ENCODE data around the gene TMED8. TPM values are rescaled to one million over a fixed set of nuclear protein-coding genes. Genes with fewer than 3 reads are reported as not detected.

TMED8 gene
- total RNA-seq, 1 donor from 2014 or later, result 8.6 TPM

DNA sequence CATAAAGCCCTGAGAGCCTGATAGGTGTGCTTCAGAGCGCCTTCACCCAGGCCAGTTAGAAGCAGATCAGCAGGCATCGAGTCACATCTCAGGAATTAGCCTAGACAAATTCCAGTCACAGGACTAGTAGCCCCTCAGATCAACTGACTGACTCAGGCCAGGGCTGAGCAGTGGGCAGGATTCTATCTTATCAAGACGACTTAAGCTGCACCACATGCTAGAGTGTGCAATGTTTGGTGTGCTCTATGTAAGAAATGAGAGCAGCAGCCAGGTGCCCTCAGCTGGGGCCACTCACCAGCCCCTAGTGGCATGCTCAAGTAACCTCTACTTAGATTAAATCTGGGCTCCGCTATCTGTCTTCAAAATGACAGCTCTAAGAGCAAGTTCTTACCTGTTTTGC lies 86.2 kb downstream of the TMED8 start:
- Histone ChIP-seq H3K4me3 (no peak overlapping the region), H3K36me3 (peaks cover 0 to 51% of the 10 kb centered on the region in 2 donors), H3K27ac (no peak overlapping the region), H3K27me3 (no peaks in the 10 kb centered on the region), H3K4me1 (no peaks in the 10 kb centered on the region), H3K9me3 (no peaks in the 10 kb centered on the region)
- intact Hi-C loops (cut with DNase I), result no loop called here
- TF ChIP-seq, protein P1, sequence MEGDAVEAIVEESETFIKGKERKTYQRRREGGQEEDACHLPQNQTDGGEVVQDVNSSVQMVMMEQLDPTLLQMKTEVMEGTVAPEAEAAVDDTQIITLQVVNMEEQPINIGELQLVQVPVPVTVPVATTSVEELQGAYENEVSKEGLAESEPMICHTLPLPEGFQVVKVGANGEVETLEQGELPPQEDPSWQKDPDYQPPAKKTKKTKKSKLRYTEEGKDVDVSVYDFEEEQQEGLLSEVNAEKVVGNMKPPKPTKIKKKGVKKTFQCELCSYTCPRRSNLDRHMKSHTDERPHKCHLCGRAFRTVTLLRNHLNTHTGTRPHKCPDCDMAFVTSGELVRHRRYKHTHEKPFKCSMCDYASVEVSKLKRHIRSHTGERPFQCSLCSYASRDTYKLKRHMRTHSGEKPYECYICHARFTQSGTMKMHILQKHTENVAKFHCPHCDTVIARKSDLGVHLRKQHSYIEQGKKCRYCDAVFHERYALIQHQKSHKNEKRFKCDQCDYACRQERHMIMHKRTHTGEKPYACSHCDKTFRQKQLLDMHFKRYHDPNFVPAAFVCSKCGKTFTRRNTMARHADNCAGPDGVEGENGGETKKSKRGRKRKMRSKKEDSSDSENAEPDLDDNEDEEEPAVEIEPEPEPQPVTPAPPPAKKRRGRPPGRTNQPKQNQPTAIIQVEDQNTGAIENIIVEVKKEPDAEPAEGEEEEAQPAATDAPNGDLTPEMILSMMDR (IDR thresholded peaks at IDR 0.05), result no peak
- TF ChIP-seq POLR2AphosphoS5 (IDR thresholded peaks at IDR 0.05; ENCODE audit: insufficient read depth in 1 of 2, low read depth in 1 of 2) (no peak), POLR2A (IDR thresholded peaks at IDR 0.05) (no peak)
- no peak for DNase-seq (ENCODE audit: extremely low spot score in 2 of 2)

DNA sequence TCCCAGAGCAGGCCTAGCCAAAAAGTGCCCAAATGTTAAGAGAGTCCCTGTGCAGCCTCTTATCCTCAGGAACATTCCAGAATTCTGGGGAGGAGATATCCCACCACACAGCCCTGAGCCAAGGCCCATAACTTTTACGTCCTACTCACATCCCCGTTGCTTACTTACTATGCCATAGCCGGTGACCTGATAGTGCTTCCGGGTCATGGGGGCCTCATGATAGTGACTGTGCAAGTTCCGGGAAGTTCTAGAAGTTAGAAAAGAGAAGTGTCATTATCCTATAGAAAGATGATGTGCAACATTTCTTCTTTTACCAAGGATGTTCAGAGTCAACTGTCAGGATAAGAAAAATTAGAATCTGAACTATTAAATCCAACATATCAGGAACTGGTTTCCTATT lies 90.3 kb downstream of the TMED8 start:
- Histone ChIP-seq H3K9me3 (no peaks in the 10 kb centered on the region), H3K27ac (no peak overlapping the region), H3K4me3 (no peak overlapping the region), H3K36me3 (peaks cover 0 to 70% of the 10 kb centered on the region in 2 donors), H3K27me3 (no peaks in the 10 kb centered on the region), H3K4me1 (no peaks in the 10 kb centered on the region)
- intact Hi-C loops (cut with DNase I), result no loop called here
- TF ChIP-seq POLR2AphosphoS5 (IDR thresholded peaks at IDR 0.05; ENCODE audit: insufficient read depth in 1 of 2, low read depth in 1 of 2) (no peak), POLR2A (IDR thresholded peaks at IDR 0.05) (no peak)
- TF ChIP-seq, protein P1 (IDR thresholded peaks at IDR 0.05), result no peak
- no peak for DNase-seq (ENCODE audit: extremely low spot score in 2 of 2)

Other genes starting within 250 kb of the TMED8 start
- not detected for gene ZDHHC22, start 235.3 kb downstream of the TMED8 start, total RNA-seq
- gene TMEM63C, start 195.3 kb downstream of the TMED8 start, total RNA-seq, result 27.0 TPM
- 1.7 TPM for gene NGB, start 105.9 kb downstream of the TMED8 start, total RNA-seq
- 33.1 TPM for gene POMT2, start 56.2 kb downstream of the TMED8 start, total RNA-seq
- gene GSTZ1, start 56.1 kb downstream of the TMED8 start, total RNA-seq, result 26.3 TPM
- gene SAMD15, start 285 bp upstream of the TMED8 start, total RNA-seq, result not detected
- not detected for gene NOXRED1, start 46.4 kb upstream of the TMED8 start, total RNA-seq
- 21.9 TPM for gene VIPAS39, start 80.5 kb upstream of the TMED8 start, total RNA-seq
- gene AHSA1, start 81.0 kb upstream of the TMED8 start, total RNA-seq, result 85.9 TPM
- gene ISM2, start 121.7 kb upstream of the TMED8 start, total RNA-seq, result 3.9 TPM
- gene SPTLC2, start 239.5 kb upstream of the TMED8 start, total RNA-seq, result 23.1 TPM